DMS 273 (cell line): ENCODE results near the gene MOGAT3.
A peak's percentile ranks its signal among the peaks of the same experiment; 100 is the strongest.

Source experiments
- DNase-seq: peaks from one replicate; lab custom pipeline; 2025; ENCODE audit not compliant: unreplicated experiment; lab: John Stamatoyannopoulos, UW

Gene MOGAT3

DNA sequence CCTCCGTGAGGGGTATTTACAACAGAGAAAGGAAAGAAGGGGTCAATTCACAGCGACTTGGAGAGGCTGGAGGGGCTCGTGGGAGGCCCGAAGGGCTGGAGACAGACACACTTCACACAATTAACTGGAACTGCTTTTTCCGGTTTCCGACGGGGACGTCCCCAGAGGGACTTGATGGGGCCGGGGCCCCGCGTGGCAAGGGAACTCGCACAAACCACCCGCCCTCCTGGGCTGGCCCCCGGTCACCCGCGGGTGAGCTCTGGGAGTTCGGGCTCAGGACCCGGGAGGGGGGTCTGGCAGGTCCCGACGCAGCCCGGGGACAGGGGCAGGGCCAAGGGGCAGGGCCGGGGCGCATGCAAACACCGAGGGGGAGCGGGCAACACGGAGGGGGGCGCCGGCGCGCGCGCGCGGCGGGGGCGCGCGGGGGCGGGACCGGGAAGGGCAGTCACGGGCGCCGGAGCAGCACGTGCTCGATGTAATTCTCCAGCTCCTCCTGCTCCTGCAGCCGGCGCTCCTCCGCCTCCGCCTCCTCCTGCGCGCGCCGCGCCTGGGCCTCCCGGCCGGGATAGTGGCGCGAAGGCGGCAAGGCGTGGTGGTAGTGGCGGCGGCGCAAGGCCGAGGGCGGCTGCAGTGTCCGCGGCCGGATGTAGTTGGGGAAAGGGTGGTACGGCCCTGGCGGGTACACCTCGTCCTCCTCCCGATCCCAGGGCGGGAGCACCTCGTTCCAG lies 38.1 kb downstream of the MOGAT3 start:
- peak; percentile 92 for DNase-seq

DNA sequence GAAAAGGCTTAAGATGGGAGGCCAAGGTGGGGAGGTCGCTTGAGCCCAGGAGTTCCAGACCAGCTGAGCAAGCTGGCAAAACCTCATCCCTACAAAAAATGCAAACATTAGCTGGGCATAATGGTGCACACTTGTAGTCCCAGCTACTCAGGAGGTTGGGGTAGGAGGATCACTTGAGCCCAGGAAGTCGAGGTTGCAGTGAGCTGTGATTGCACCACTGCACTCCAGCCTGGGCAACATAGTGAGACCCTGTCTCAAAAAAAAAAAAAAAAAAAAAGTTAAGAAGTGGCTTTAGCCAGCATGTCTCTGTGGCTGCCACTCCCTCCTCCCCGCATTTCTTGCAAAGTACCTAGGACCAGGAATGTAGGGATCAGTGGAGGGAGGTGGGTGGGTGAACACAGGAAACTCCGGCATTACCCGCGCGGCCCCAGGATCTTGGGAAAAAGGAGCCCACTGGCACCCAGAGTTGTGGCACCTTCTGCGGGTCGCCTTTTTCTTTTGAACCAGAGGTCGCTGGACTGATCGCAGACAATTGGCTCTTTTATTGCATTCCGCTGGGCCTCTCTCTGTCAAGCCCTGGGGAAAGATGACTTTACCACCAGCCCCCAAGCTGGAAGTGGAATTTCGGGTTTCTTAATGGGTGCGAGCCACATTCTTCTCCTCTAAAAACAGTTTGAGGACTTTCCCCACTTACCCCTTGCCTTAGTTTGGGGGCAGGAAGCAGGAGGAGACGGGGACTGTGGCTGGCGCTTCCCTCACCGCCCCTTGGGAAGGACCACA lies 39.0 kb downstream of the MOGAT3 start:
- no peak for DNase-seq

DNA sequence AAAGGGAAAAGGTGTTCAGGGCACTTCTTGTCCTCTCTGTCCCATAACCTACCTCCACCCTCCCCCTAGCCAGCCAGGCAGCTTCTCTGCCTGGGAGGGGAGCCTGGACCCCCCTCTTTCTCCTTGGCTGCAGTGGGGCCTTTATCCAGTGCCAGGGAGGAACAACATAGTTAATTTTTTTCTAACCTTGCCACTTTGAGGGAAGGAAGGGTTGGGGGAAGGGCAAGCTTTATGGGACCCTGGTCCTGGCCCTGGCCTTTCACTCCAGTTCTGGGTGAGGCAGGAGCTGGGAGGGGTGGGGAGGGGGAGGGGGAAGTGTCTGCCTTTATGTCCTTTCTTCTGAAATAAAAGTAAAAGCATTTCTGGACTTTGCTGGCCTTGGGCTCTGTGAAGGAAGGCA lies 39.9 kb downstream of the MOGAT3 start:
- DNase-seq: no peak

DNA sequence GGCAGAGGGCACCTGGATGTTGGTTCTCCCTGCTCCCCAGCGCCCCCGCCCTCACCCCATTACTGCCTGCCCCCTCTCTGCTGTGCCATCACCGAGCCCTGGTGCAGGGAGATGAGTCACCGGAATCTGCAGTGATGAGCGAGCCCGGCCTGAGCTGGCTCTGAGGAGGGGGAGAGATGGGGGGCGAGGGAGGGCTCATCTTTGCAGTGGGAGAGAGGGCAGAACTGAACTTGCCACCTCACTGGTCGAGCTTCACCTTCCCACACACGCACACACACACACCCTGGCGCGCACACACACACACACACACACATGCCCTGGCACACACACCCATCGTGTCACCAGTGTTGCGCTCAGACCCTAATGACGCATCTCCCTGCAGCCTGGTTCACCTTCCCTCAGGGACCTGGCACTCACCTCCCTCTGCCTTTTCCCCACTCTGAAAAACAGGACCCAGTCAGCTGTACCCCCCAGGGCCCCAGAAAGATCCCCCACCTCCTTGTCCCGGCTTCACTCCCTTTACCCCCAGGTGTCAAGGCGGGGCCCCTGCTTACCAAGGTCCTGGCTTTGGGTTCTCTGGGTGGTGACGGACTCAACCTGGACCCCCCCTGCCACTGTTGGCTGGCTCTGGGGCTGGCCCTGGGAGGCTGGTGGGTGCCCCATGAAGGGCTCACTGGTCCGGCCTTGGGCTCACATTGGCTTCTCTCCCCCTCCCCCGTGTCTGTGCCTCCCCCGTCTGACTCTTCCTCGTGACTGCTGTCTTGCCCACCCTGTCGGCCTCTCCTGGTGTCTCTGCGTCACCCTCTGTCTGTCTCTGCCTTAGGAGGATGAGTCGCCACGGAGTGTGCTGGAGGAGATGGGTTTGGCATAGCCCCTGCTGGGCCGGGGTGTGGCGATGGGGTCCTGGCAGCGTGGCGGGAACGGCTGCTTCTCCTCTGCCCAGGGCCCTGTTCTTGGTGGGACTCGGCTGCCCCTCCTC lies 40.9 kb downstream of the MOGAT3 start:
- no peak for DNase-seq

DNA sequence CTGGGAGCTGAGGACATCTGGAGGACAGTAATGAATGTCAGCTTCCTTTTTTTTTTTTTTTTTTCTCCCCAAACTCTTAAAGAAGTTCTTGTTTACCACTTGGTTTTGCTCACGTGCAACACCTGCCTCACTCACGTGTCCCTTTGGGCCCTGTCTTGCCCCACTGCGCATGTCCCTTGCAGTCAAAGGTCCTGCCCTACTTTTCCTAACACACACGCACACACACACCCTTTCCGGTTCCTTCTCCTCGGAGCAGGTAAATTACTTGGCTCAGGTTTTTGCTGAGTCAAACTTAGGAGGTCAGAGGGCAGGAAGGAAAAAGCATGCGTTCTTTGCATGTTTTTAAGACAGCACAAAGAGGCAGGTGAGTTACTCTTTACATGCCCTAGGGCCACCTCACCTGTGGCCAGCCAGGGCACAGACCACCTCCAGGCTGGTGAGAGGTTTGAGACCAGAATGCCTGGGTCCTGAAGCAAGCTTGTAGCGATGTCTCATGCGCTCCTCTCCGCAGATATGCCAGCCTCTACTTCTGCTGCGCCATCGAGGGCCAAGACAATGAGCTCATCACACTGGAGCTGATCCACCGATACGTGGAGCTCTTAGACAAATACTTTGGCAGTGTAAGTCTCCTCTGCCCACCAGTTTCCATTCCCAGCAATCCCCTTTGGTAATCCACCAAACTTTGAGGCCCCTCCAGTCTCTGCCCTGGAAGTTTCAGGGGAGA lies 43.8 kb downstream of the MOGAT3 start:
- no peak for DNase-seq

DNA sequence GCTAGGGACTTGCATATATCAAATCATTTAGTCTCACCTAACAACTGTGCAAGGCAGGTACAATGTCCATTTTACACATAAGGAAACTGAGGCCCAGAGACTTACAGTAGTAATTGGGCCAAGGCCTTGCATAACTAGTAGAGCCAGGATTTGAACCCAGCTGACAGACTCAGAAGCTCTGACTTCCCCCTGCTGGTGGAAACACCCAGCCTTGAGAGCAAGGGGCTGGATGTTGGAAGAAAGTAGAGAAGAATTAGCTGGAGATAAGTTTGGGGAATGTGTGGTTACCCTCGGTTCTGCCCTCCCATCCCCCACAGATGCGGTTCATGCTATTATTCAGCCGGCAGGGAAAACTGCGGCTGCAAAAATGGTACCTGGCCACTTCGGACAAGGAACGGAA lies 44.6 kb downstream of the MOGAT3 start:
- peak; percentile 49 for DNase-seq

DNA sequence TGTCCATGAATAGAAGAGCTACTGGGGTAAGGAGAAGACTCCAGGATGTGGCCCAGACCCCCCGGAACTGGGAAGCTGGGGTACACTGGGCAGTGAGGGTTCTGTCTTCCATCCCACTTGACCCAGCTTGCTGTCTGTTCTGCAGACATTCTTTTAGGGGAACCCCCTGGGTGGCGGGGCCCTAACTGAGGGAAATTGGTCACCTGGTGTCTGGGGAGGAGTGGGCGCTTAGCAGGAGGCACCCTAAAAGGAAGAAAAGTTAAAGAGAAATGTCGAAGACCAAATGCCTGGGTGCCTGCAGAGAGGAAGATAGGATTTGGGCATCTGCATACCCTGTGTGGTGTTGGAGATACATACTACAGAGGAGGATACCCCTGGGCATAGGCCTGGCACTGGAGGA lies 45.5 kb downstream of the MOGAT3 start:
- DNase-seq: no peak

DNA sequence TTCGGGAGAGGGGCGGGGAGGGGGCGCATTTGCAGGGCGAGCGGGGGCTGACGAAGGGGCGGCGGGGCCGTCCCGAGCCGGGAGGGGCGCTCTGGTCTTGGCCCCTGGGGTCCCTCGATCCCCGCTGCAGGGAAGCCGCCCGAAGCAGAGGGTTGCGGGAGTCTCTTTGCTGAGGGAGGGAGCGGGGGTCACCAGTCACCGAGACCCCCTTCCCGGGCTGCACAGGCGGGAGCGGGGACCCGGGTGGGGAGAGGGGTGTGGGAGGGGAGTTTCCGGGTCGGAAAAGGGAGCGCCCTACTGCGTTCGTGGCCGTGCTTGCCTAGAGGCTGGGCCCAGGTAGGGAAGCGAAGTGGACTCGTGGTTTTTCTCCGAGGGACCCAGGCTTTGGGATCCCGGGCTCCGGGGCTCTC lies 46.1 kb downstream of the MOGAT3 start:
- DNase-seq: peak; percentile 51

DNA sequence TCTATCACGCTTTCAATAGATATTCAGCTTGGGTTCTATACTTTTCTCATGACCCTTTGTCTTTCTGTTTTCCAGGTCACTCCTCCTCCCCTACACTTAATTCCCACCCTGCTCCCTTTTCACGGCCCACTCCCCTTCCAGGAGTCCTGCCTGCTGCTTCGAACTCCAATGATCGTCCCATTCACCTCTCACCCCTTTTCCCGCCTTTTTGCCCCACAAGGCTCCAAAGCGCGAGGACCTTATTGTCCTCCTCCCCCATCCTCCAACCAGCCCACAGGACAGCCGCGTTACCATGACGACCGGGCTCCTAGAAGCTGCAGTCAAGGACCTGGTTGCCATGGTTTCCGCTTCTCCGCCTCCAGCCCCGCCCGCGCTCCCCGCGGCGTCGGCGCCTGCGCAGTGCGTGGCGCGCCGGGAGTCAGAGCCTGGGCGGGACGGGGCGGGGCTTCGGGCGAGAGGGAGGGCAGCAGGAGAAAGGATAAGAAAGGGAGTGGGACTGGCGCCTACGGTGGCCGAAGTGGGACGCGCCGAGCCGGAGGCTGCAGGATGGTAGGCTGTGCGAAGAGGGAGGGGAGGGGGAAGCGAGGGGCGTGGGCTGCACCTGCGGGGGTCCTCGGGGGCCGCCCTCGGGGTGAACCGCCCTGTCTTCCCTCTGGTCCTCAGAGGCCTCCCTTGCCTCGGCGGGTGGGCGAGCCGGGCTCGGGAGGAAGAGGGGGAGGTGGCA lies 46.7 kb downstream of the MOGAT3 start, which contains the start of gene AP1S1:
Gene AP1S1 (plus strand): TSS at position 508 of the 724 bp plus-strand sequence. CDS start 39 bp downstream, at position 547.
- peak; percentile 99 for DNase-seq

DNA sequence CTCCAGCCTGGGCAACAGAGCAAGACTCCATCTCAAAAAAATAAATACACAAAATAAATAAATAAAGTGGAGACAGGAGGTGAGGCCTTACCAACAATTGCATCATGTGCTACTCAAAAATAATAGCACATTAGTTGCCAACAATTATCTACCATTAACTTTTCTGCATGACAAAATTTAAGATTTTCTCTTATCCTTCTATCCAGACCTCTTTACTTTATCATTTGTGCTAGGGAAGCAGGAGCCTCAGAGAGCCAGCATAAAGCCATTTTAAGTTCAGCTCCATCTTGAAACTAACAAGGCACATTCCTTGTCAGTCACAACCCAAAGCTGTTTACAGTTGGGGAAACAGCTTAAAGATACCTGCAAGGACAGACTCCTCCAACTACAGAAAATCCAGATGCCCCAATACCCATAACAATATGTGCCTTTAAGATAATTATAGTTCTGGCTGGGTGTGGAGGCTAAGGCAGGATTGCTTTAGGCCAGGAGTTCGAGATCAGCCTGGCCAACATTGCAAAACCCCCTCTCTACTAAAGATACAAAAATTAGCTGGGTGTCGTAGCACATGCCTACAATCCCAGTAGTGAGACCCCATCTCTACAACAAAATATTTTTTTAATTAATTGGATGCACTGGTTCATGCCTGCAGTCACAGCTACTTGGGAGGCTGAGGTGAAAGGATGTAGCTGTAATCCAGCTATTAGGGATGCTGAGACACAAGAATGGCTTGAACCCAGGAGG lies 48.8 kb downstream of the MOGAT3 start:
- no peak for DNase-seq
